ENCODE measurements around the gene SMIM17.

GRCh38 chr19:56633021-56633420 lies 9.9 kb upstream of the SMIM17 start:
- no peak for TF ChIP-seq POLR2A (IDR thresholded peaks at IDR 0.05)
- TF ChIP-seq, protein P1, sequence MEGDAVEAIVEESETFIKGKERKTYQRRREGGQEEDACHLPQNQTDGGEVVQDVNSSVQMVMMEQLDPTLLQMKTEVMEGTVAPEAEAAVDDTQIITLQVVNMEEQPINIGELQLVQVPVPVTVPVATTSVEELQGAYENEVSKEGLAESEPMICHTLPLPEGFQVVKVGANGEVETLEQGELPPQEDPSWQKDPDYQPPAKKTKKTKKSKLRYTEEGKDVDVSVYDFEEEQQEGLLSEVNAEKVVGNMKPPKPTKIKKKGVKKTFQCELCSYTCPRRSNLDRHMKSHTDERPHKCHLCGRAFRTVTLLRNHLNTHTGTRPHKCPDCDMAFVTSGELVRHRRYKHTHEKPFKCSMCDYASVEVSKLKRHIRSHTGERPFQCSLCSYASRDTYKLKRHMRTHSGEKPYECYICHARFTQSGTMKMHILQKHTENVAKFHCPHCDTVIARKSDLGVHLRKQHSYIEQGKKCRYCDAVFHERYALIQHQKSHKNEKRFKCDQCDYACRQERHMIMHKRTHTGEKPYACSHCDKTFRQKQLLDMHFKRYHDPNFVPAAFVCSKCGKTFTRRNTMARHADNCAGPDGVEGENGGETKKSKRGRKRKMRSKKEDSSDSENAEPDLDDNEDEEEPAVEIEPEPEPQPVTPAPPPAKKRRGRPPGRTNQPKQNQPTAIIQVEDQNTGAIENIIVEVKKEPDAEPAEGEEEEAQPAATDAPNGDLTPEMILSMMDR (IDR thresholded peaks at IDR 0.05): no peak

Data from thyroid gland (tissue), 4 donors.